HG02840 (cell line): ENCODE results near the gene TTC21B.
"Not testable (repeated sequence)": the region's sequence is repeated elsewhere in the genome, so short reads cannot be mapped to it uniquely, and the experiment has no call there.

ENCODE experiments used
- ATAC-seq: cut with Tn5 transposase; IDR thresholded peaks from one replicate; pipeline ENCODE4 v1.9.1; 2021; ENCODE audit warnings: mild to moderate bottlenecking, moderate library complexity, moderate number of reproducible peaks; ENCODE audit not compliant: unreplicated experiment, low FRiP score

Gene TTC21B

GRCh38 chr2:165889158-165889557, 64.4 kb downstream of the TTC21B start:
- ATAC-seq = no peak

GRCh38 chr2:165888171-165888570, 65.4 kb downstream of the TTC21B start:
- ATAC-seq = no peak

- ATAC-seq = no peak
Observed at GRCh38 chr2:165886487-165887146, 67.0 kb downstream of the TTC21B start.

GRCh38 chr2:165877565-165878550, 75.7 kb downstream of the TTC21B start:
- ATAC-seq = peak; percentile 50

- no peak for ATAC-seq
Observed at GRCh38 chr2:165876712-165877111, 76.9 kb downstream of the TTC21B start.

GRCh38 chr2:165876269-165876668, 77.3 kb downstream of the TTC21B start:
- ATAC-seq = no peak

- peak; percentile 88 for ATAC-seq
Observed at GRCh38 chr2:165874445-165875039, 79.0 kb downstream of the TTC21B start.

GRCh38 chr2:165872101-165872791, 81.3 kb downstream of the TTC21B start:
- ATAC-seq = no peak

GRCh38 chr2:165871025-165871424, 82.6 kb downstream of the TTC21B start:
- ATAC-seq = no peak

- no peak for ATAC-seq
Observed at GRCh38 chr2:165870346-165870745, 83.2 kb downstream of the TTC21B start.

- ATAC-seq = no peak
Observed at GRCh38 chr2:165868211-165868610, 85.4 kb downstream of the TTC21B start.

GRCh38 chr2:165864296-165864695, 89.3 kb downstream of the TTC21B start:
- ATAC-seq = no peak

GRCh38 chr2:165863810-165864261, 89.7 kb downstream of the TTC21B start:
- ATAC-seq = no peak

- ATAC-seq = not testable (repeated sequence)
Observed at GRCh38 chr2:165861083-165861482, 92.5 kb downstream of the TTC21B start.

- ATAC-seq = not testable (repeated sequence)
Observed at GRCh38 chr2:165859723-165860122, 93.9 kb downstream of the TTC21B start.

- no peak for ATAC-seq
Observed at GRCh38 chr2:165857876-165858275, 95.7 kb downstream of the TTC21B start.

- ATAC-seq = no peak
Observed at GRCh38 chr2:165852394-165852793, 101.2 kb downstream of the TTC21B start.

GRCh38 chr2:165847001-165847400, 106.6 kb downstream of the TTC21B start:
- ATAC-seq = no peak

- ATAC-seq = no peak
Observed at GRCh38 chr2:165846056-165846455, 107.5 kb downstream of the TTC21B start.

- no peak for ATAC-seq
Observed at GRCh38 chr2:165844216-165844615, 109.4 kb downstream of the TTC21B start.
